Erythroblast (primary cell): ENCODE results near the gene CNTN6.

Experiments
- DNase-seq, 2 experiments: peaks; one replicate each; lab custom pipeline; 2025; lab: John Stamatoyannopoulos, UW
- GATA1 ChIP-seq: IDR thresholded peaks from 2 replicates; pipeline ENCODE4 v1.6.1; 2011; ENCODE audit warnings: low read depth, mild to moderate bottlenecking, control low read depth, low read length, moderate library complexity
- POLR2A ChIP-seq: IDR thresholded peaks from 2 replicates; pipeline ENCODE4 v1.6.1; 2011; ENCODE audit warnings: mild to moderate bottlenecking, low read length

Gene CNTN6

GRCh38 chr3:1272546-1273265 lies 179.9 kb downstream of the CNTN6 start:
- TF ChIP-seq GATA1 (no peak), POLR2A (no peak)
- DNase-seq: no peak

- peak in 1 of 2 experiments; percentile 7 for DNase-seq
- TF ChIP-seq POLR2A: no peak
- TF ChIP-seq GATA1: no peak
Measured at GRCh38 chr3:1275495-1275894, 182.7 kb downstream of the CNTN6 start.

GRCh38 chr3:1287815-1288214 lies 195.0 kb downstream of the CNTN6 start:
- TF ChIP-seq POLR2A (no peak), GATA1 (no peak)
- no peak for DNase-seq

- DNase-seq: no peak
- TF ChIP-seq POLR2A (no peak), GATA1 (no peak)
Measured at GRCh38 chr3:1288805-1289494, 196.1 kb downstream of the CNTN6 start.

- DNase-seq: no peak
- TF ChIP-seq GATA1 (no peak), POLR2A (no peak)
Measured at GRCh38 chr3:1292571-1293071, 199.8 kb downstream of the CNTN6 start.

- DNase-seq: no peak
- TF ChIP-seq GATA1 (no peak), POLR2A (no peak)
Measured at GRCh38 chr3:1294586-1294985, 201.8 kb downstream of the CNTN6 start.

GRCh38 chr3:1318296-1319005 lies 225.6 kb downstream of the CNTN6 start:
- no peak for TF ChIP-seq POLR2A
- TF ChIP-seq GATA1: no peak
- no peak for DNase-seq

- no peak for DNase-seq
- TF ChIP-seq POLR2A: no peak
Measured at GRCh38 chr3:1326546-1326945, 233.7 kb downstream of the CNTN6 start.

- no peak for TF ChIP-seq GATA1
- TF ChIP-seq POLR2A: no peak
Measured at GRCh38 chr3:1330107-1330506, 237.3 kb downstream of the CNTN6 start.

GRCh38 chr3:1346386-1346785 lies 253.6 kb downstream of the CNTN6 start:
- no peak for DNase-seq

More at GRCh38 chr3:1330107-1330506, 237.3 kb downstream of the CNTN6 start:
- no peak for DNase-seq

GRCh38 chr3:1348547-1348946 lies 255.7 kb downstream of the CNTN6 start:
- DNase-seq: no peak
- TF ChIP-seq GATA1 (no peak), POLR2A (no peak)

More at GRCh38 chr3:1346386-1346785, 253.6 kb downstream of the CNTN6 start:
- no peak for TF ChIP-seq POLR2A
- no peak for TF ChIP-seq GATA1

GRCh38 chr3:1350885-1351284 lies 258.1 kb downstream of the CNTN6 start:
- TF ChIP-seq GATA1 (no peak), POLR2A (no peak)
- DNase-seq: no peak

- no peak for DNase-seq
- TF ChIP-seq GATA1 (no peak), POLR2A (no peak)
Measured at GRCh38 chr3:1355691-1356090, 262.9 kb downstream of the CNTN6 start.

- DNase-seq: no peak
- TF ChIP-seq POLR2A (no peak), GATA1 (no peak)
Measured at GRCh38 chr3:1356101-1356500, 263.3 kb downstream of the CNTN6 start.
